H1 (cell line): ENCODE data around the gene KRT1. TPM values are rescaled to one million over a fixed set of nuclear protein-coding genes. Genes with fewer than 3 reads are reported as not detected.
A peak's percentile ranks its signal among the peaks of the same experiment; 100 is the strongest.

Experiments used
- CTCF ChIA-PET: fragments of 300-600 bp; sonication (Branson Sonifier 250); formaldehyde crosslinking; loops from one replicate; lab custom pipeline; 2021; ENCODE audit not compliant: partially characterized antibody; lab: Charles Lee
- POLR2A ChIA-PET: fragments of 300-600 bp; sonication (Branson Sonifier 250); formaldehyde crosslinking; loops from one replicate; lab custom pipeline; 2021; ENCODE audit warnings: inconsistent platforms; ENCODE audit not compliant: partially characterized antibody; lab: Charles Lee
- DNase-seq, 2 experiments: peaks; one replicate each; pipeline versions ENCODE4 v3.0.0 to v3.0.0-alpha.2; 2010 to 2022; ENCODE audit warnings: low spot score in 2 of 2, low read depth in 1 of 2, mixed read lengths in 1 of 2
- FAIRE-seq: peaks from 2 replicates; lab custom pipeline; 2011; peaks lifted over from hg19 to GRCh38; lab: Jason Lieb, UNC
- H2AFZ ChIP-seq: 2 replicates; pipeline ENCODE4 v1.8.1; 2012; ENCODE audit warnings: low read length, inconsistent platforms
- H2AK5ac ChIP-seq: 2 replicates; pipeline ENCODE4 v1.6.1; 2013; ENCODE audit warnings: low read depth, low read length
- H2BK120ac ChIP-seq: replicated peaks from 2 replicates; pipeline ENCODE3; 2013; ENCODE audit warnings: low read depth, low read length, inconsistent platforms
- H2BK12ac ChIP-seq: 2 replicates; pipeline ENCODE4 v1.6.1; 2013; ENCODE audit warnings: low read depth, low read length
- H2BK15ac ChIP-seq: 2 replicates; pipeline ENCODE4 v1.6.1; 2013; ENCODE audit warnings: low read length
- H2BK20ac ChIP-seq: 2 replicates; pipeline ENCODE4 v1.6.1; 2013; ENCODE audit warnings: low read length
- H2BK5ac ChIP-seq: 2 replicates; pipeline ENCODE4 v1.6.1; 2013; ENCODE audit warnings: low read depth, low read length
- H3K14ac ChIP-seq: 2 replicates; pipeline ENCODE4 v1.6.1; 2013; ENCODE audit warnings: inconsistent platforms; ENCODE audit not compliant: insufficient read length
- H3K18ac ChIP-seq: 2 replicates; pipeline ENCODE4 v1.6.1; 2013; ENCODE audit warnings: low read length; ENCODE audit errors: extremely low read depth
- H3K23ac ChIP-seq: 2 replicates; pipeline ENCODE4 v1.6.1; 2013; ENCODE audit warnings: inconsistent platforms; ENCODE audit not compliant: insufficient read length
- H3K23me2 ChIP-seq: 2 replicates; pipeline ENCODE4 v1.6.1; 2013; ENCODE audit warnings: low read depth, low read length
- H3K27ac ChIP-seq: 2 replicates; pipeline ENCODE4 v1.6.1; 2011; ENCODE audit warnings: low read depth, low read length, inconsistent platforms
- H3K27me3 ChIP-seq, 4 experiments: replicated peaks in 1 of 4; 1 replicate in 1 of 4; 2 replicates in 3 of 4; pipeline versions ENCODE4 v1.6.1 to v1.8.1; 2011 to 2013; ENCODE audit warnings: low read length in 3 of 4, mild to moderate bottlenecking in 3 of 4, inconsistent platforms in 2 of 4, mixed read lengths in 2 of 4, moderate library complexity in 1 of 4; ENCODE audit not compliant: control insufficient read depth in 3 of 4, insufficient read depth in 3 of 4; ENCODE audit errors: extremely low read depth in 1 of 4
- H3K36me3 ChIP-seq, 4 experiments: 2 replicates each; pipeline versions ENCODE4 v1.6.1 to v1.8.1; 2011 to 2013; ENCODE audit warnings: mild to moderate bottlenecking in 4 of 4, low read length in 3 of 4, moderate library complexity in 2 of 4, control low read depth in 1 of 4, inconsistent platforms in 1 of 4; ENCODE audit not compliant: insufficient read depth in 4 of 4, control insufficient read depth in 2 of 4
- H3K4ac ChIP-seq: replicated peaks from 2 replicates; pipeline ENCODE3; 2013; ENCODE audit warnings: low read length, low read depth, mixed read lengths, inconsistent platforms; ENCODE audit not compliant: insufficient read length
- H3K4me1 ChIP-seq, 4 experiments: replicated peaks in 1 of 4; 1 replicate in 1 of 4; 2 replicates in 3 of 4; pipeline versions ENCODE4 v1.6.1 to v1.8.1; 2011 to 2013; ENCODE audit warnings: low read length in 3 of 4, inconsistent platforms in 2 of 4, mixed read lengths in 1 of 4; ENCODE audit not compliant: insufficient read depth in 4 of 4, control insufficient read depth in 3 of 4
- H3K4me2 ChIP-seq, 2 experiments: 2 replicates each; pipeline versions ENCODE4 v1.6.1 to v1.8.1; 2011 to 2013; ENCODE audit warnings: low read depth in 2 of 2, low read length in 2 of 2, control low read depth in 1 of 2, inconsistent platforms in 1 of 2, mild to moderate bottlenecking in 1 of 2; ENCODE audit not compliant: insufficient read depth in 1 of 2
- H3K4me3 ChIP-seq, 4 experiments: fragments of 200-600, 300-600 bp in 1 of 4; sonication (generic), shearing (Covaris generic), sonication (Bioruptor Twin) in 1 of 4; 2 replicates each; pipeline versions ENCODE4 v1.5.1 to v1.8.1; 2011 to 2016; ENCODE audit warnings: low read length in 4 of 4, low read depth in 3 of 4, control low read depth in 2 of 4, inconsistent platforms in 2 of 4, mild to moderate bottlenecking in 2 of 4, mixed read lengths in 1 of 4, moderate library complexity in 1 of 4; ENCODE audit not compliant: insufficient read depth in 2 of 4; ENCODE audit errors: extremely low read depth in 1 of 4
- H3K56ac ChIP-seq: replicated peaks from 2 replicates; pipeline ENCODE3; 2013; ENCODE audit warnings: low read depth, mild to moderate bottlenecking, mixed read lengths, low read length, inconsistent platforms; ENCODE audit not compliant: insufficient read length
- H3K79me1 ChIP-seq: 2 replicates; pipeline ENCODE4 v1.6.1; 2013; ENCODE audit warnings: low read depth, low read length, control low read depth
- H3K79me2 ChIP-seq, 2 experiments: 2 replicates each; pipeline versions ENCODE4 v1.6.1 to v1.8.1; 2012 to 2013; ENCODE audit warnings: low read length in 2 of 2, mild to moderate bottlenecking in 2 of 2, inconsistent platforms in 1 of 2; ENCODE audit not compliant: insufficient read depth in 2 of 2, control insufficient read depth in 1 of 2
- H3K9ac ChIP-seq, 4 experiments: replicated peaks in 1 of 4; 1 replicate in 1 of 4; 2 replicates in 3 of 4; pipeline versions ENCODE4 v1.6.1 to v1.8.1; 2011 to 2013; ENCODE audit warnings: low read depth in 3 of 4, low read length in 3 of 4, control low read depth in 2 of 4, mild to moderate bottlenecking in 2 of 4, moderate library complexity in 2 of 4, inconsistent platforms in 1 of 4; ENCODE audit errors: extremely low read depth in 1 of 4
- H3K9me3 ChIP-seq, 2 experiments: 2 replicates each; pipeline versions ENCODE4 v1.6.1 to v1.8.1; 2012 to 2013; ENCODE audit warnings: mild to moderate bottlenecking in 2 of 2, moderate library complexity in 2 of 2, control low read depth in 1 of 2, inconsistent platforms in 1 of 2, low read depth in 1 of 2, low read length in 1 of 2, mixed read lengths in 1 of 2; ENCODE audit not compliant: insufficient read depth in 2 of 2
- H4K20me1 ChIP-seq, 2 experiments: replicated peaks in 1 of 2; 2 replicates each; pipeline versions ENCODE3 to v1.8.1; 2011 to 2013; ENCODE audit warnings: inconsistent platforms in 2 of 2, low read length in 2 of 2, mild to moderate bottlenecking in 1 of 2; ENCODE audit not compliant: insufficient read depth in 2 of 2, control insufficient read depth in 1 of 2
- H4K5ac ChIP-seq: 2 replicates; pipeline ENCODE4 v1.6.1; 2013; ENCODE audit warnings: low read length, low read depth, mixed read lengths, inconsistent platforms; ENCODE audit not compliant: insufficient read length
- H4K8ac ChIP-seq: 2 replicates; pipeline ENCODE4 v1.8.0; 2013; ENCODE audit warnings: mild to moderate bottlenecking, moderate library complexity, low read length, inconsistent platforms; ENCODE audit not compliant: insufficient read depth; ENCODE audit errors: extremely low read depth
- H4K91ac ChIP-seq: replicated peaks from 2 replicates; pipeline ENCODE3; 2013; ENCODE audit warnings: low read length, mixed read lengths, inconsistent platforms; ENCODE audit not compliant: insufficient read length
- ATF2 ChIP-seq: IDR thresholded peaks from 2 replicates; pipeline ENCODE4 v1.6.1; 2012; ENCODE audit warnings: low read length, inconsistent platforms
- E2F6 ChIP-seq: IDR thresholded peaks from 2 replicates; pipeline ENCODE4 v1.6.1; 2012; ENCODE audit warnings: inconsistent platforms
- KDM4A ChIP-seq: IDR thresholded peaks from one replicate; pipeline ENCODE4 v1.7.1; 2012; ENCODE audit warnings: low read depth, mild to moderate bottlenecking, moderate library complexity, low read length, inconsistent platforms; ENCODE audit not compliant: severe bottlenecking
- MAX ChIP-seq: IDR thresholded peaks from 2 replicates; pipeline ENCODE4 v1.6.1; 2012; ENCODE audit warnings: inconsistent platforms
- SP2 ChIP-seq: IDR thresholded peaks from 2 replicates; pipeline ENCODE4 v1.6.1; 2012; ENCODE audit warnings: mild to moderate bottlenecking, low read length, inconsistent platforms
- YY1 ChIP-seq: IDR thresholded peaks from 2 replicates; pipeline ENCODE4 v1.6.1; 2011; ENCODE audit warnings: low read depth, mild to moderate bottlenecking, low read length
- WGBS, 2 experiments: shearing (Covaris generic) in 1 of 2; methylation state at CpG; one replicate each; pipeline versions ENCODE4 v1.1.6 to v1.1.7; 2013 to 2015; ENCODE audit warnings: low lambda C conversion rate in 2 of 2, mixed read lengths in 2 of 2, inconsistent platforms in 1 of 2, low coverage in 1 of 2, missing lambda C conversion rate in 1 of 2; ENCODE audit not compliant: insufficient replicate concordance in 2 of 2, insufficient coverage in 1 of 2, insufficient read length in 1 of 2; ENCODE audit errors: extremely low coverage in 1 of 2, missing lambda C conversion rate in 1 of 2; 5-methylcytosine and 5-hydroxymethylcytosine counted together
- polyA plus RNA-seq, 7 experiments: library from polyadenylated mRNA; depleted of rRNA in 3 of 7; stranded (reverse) in 5 of 7; unstranded in 2 of 7; fragments of >200 nt in 5 of 7; fragments of 200-250 nt in 2 of 7; gene quantifications; 1 replicate in 5 of 7; 2 replicates in 1 of 7; 4 replicates in 1 of 7; pipeline versions ENCODE4 v1.2.1 to v1.2.3, GENCODE V29; 2011 to 2013; ENCODE audit warnings: missing spikeins in 2 of 7, mixed read lengths in 2 of 7
- total RNA-seq: library from RNA; stranded (reverse); fragmentation: NEBNext Ultra II Directional; extraction: Animal tissue kit (Norgen Biotek cat#: 25700); gene quantifications from 2 replicates; pipeline ENCODE4 v1.2.1, GENCODE V29; 2021

KRT1 gene
- total and polyA plus RNA-seq, 2 of the 8 experiments (the other 6 are each of a cell fraction or from before 2014, with no cell fraction given), result not detected

GRCh38 chr12:52691076-52691840 lies 11.1 kb upstream of the KRT1 start:
- no peak overlapping the region for H2BK15ac ChIP-seq
- ChIA-PET POLR2A (interaction anchor here (0.9 to 1.0 kb wide), 2 partner anchors 42 to 315 kb away, joined by 3 to 4 read pairs; partner anchors contain the start of gene EIF4B), CTCF (interaction anchor here (0.7 to 3.8 kb wide), 26 partner anchors 11 to 296 kb away, joined by 3 to 39 read pairs (median 4); partner anchors contain the start of gene KRT1)
- H3K23me2 ChIP-seq, result peaks cover 6% of the 10 kb centered on the region; the same call in 1 of the 2 replicates
- H3K18ac ChIP-seq, result 0 out of 2 replicates have a peak overlapping the region, but pooled peaks have one; percentile 1
- peak overlapping the region; percentile 95 for H2AFZ ChIP-seq
- no peak overlapping the region for H3K56ac ChIP-seq
- peaks cover 0 to 9% (median 3%) of the 10 kb centered on the region in 4 experiments; a peak in 2 of 7 replicates for H3K4me1 ChIP-seq
- no peaks in the 10 kb centered on the region for H3K79me2 ChIP-seq
- H3K4ac ChIP-seq, result no peak overlapping the region
- H2BK20ac ChIP-seq, result no peak overlapping the region
- peaks cover 0 to 2% of the 10 kb centered on the region in 2 experiments for H4K20me1 ChIP-seq
- H2AK5ac ChIP-seq, result no peak overlapping the region
- H3K14ac ChIP-seq, result no peak overlapping the region
- DNase-seq (peak in 1 of 2 experiments; percentile 68), FAIRE-seq (no peak)
- no peaks in the 10 kb centered on the region for H3K36me3 ChIP-seq
- H3K4me2 ChIP-seq, result peak overlapping the region; percentile 75 to 79
- peaks cover 0 to 30% (median 16%) of the 10 kb centered on the region in 4 experiments; a peak in 6 of 7 replicates for H3K27me3 ChIP-seq
- peak overlapping the region; percentile 39; the same call in 1 of the 2 replicates for H4K8ac ChIP-seq
- H4K5ac ChIP-seq, result no peak overlapping the region
- H2BK5ac ChIP-seq, result 0 out of 2 replicates have a peak overlapping the region, but pooled peaks have one; percentile 45
- no peaks in the 10 kb centered on the region for H3K9me3 ChIP-seq
- H2BK12ac ChIP-seq, result 0 out of 2 replicates have a peak overlapping the region, but pooled peaks have one; percentile 64
- H4K91ac ChIP-seq, result peak overlapping the region; percentile 49
- no peak overlapping the region for H3K27ac ChIP-seq
- peak overlapping the region in 2 of 4 experiments; percentile 29 to 67; a peak in 2 of 7 replicates for H3K9ac ChIP-seq
- no peak overlapping the region for H2BK120ac ChIP-seq
- TF ChIP-seq ATF2 (no peak), MAX (peak; percentile 83), E2F6 (peak; percentile 91), SP2 (no peak), KDM4A (peak; percentile 80), YY1 (peak; percentile 64; the same call in 1 of the 2 replicates)
- TF ChIP-seq, all 59 proteins: peak for 4
- Histone ChIP-seq H3K23ac (no peak overlapping the region), H3K4me3 (peak overlapping the region; percentile 31 to 58 (median 36)), H3K79me1 (no peaks in the 10 kb centered on the region; the same call in 1 of the 2 replicates)
- 11% methylated on average over 40 of the region's 45 CpGs; no CpG with 5 or more reads in 1 of the 2 experiments for WGBS, 2 experiments
